K562 (cell line): ENCODE data around the gene KCTD19. TPM values are rescaled to one million over a fixed set of nuclear protein-coding genes. Genes with fewer than 3 reads are reported as not detected.

Experiments used
- ATAC-seq: fragments of 200-7000 bp; cut with Tn5 transposase; 3 replicates; pipeline ENCODE4 v1.9.1; 2020; ENCODE audit warnings: moderate library complexity
- BruUV-seq: library from RNA; stranded (reverse); fragments of 400-500 nt; replicated peaks from 2 replicates; lab custom pipeline; 2021; lab: Mats Ljungman, UMichigan
- CTCF ChIA-PET: fragments of 300-600 bp; formaldehyde crosslinking; extraction: SDS; loops from one replicate; lab custom pipeline; 2021; ENCODE audit warnings: low intra/inter-chr PET ratio; lab: Yijun Ruan, JAX
- POLR2A ChIA-PET: fragments of 300-600, 350-650 bp; sonication (Branson Sonifier 250); formaldehyde crosslinking; extraction: SDS; loops from one replicate; lab custom pipeline; 2021; ENCODE audit warnings: antibody characterized with exemption, inconsistent platforms; lab: Yijun Ruan, JAX
- DNase-seq, 4 experiments: peaks; one replicate each; pipeline versions ENCODE4 v3.0.0 to v3.0.0-alpha.2; 2011 to 2018; ENCODE audit warnings: low spot score in 3 of 4, mixed read lengths in 3 of 4; ENCODE audit errors: extremely low read depth in 1 of 4
- FAIRE-seq: peaks from 2 replicates; lab custom pipeline; 2011; peaks lifted over from hg19 to GRCh38; lab: Jason Lieb, UNC
- H2AFZ ChIP-seq: 2 replicates; pipeline ENCODE4 v1.6.0; 2011; ENCODE audit warnings: low read depth, low read length, control low read depth, inconsistent platforms
- H3K27ac ChIP-seq: fragments of 200-600 bp; 3 replicates; pipeline ENCODE4 v1.8.0; 2011; ENCODE audit warnings: low read depth, mild to moderate bottlenecking, control low read depth, inconsistent platforms, low read length, moderate library complexity, mixed read lengths; ENCODE audit errors: extremely low read depth
- H3K27me3 ChIP-seq, 2 experiments: fragments of 300-600 bp in 1 of 2; 2 replicates in 1 of 2; 3 replicates in 1 of 2; pipeline versions ENCODE4 v1.6.0 to v1.8.0; 2011; ENCODE audit warnings: inconsistent platforms in 2 of 2, low read length in 2 of 2, mild to moderate bottlenecking in 1 of 2, mixed read lengths in 1 of 2, moderate library complexity in 1 of 2; ENCODE audit not compliant: control insufficient read depth in 2 of 2, insufficient read depth in 2 of 2
- H3K36me3 ChIP-seq: fragments of 300-600 bp; 3 replicates; pipeline ENCODE4 v1.8.0; 2011; ENCODE audit warnings: mild to moderate bottlenecking, low read length, inconsistent platforms; ENCODE audit not compliant: control insufficient read depth, insufficient read depth
- H3K4me1 ChIP-seq, 2 experiments: fragments of 200-600 bp in 1 of 2; replicated peaks in 1 of 2; 2 replicates in 1 of 2; 3 replicates in 1 of 2; pipeline versions ENCODE4 v1.5.1 to v1.8.0; 2011; ENCODE audit warnings: inconsistent platforms in 2 of 2, low read length in 2 of 2, mild to moderate bottlenecking in 1 of 2, mixed read lengths in 1 of 2, moderate library complexity in 1 of 2; ENCODE audit not compliant: control insufficient read depth in 2 of 2, insufficient read depth in 2 of 2
- H3K4me2 ChIP-seq: 2 replicates; pipeline ENCODE4 v1.6.1; 2011; ENCODE audit warnings: low read length, control low read depth, inconsistent platforms, mixed read lengths; ENCODE audit not compliant: insufficient read depth
- H3K4me3 ChIP-seq: fragments of 200-600 bp; sonication (generic), shearing (Covaris generic); 2 replicates; pipeline ENCODE4 v1.5.1; 2016; ENCODE audit warnings: control low read depth, inconsistent platforms
- H3K79me2 ChIP-seq: fragments of 200-600 bp; 3 replicates; pipeline ENCODE4 v1.8.0; 2011; ENCODE audit warnings: low read length, inconsistent platforms; ENCODE audit not compliant: control insufficient read depth, insufficient read depth
- H3K9ac ChIP-seq, 2 experiments: 2 replicates each; pipeline versions ENCODE4 v1.6.0 to v1.6.1; 2011; ENCODE audit warnings: low read depth in 2 of 2, low read length in 2 of 2, control low read depth in 1 of 2, inconsistent platforms in 1 of 2, mild to moderate bottlenecking in 1 of 2, mixed read lengths in 1 of 2; ENCODE audit not compliant: insufficient read depth in 1 of 2
- H3K9me1 ChIP-seq: one replicate; pipeline ENCODE4 v1.6.0; 2011; ENCODE audit warnings: inconsistent platforms, mild to moderate bottlenecking, low read length, moderate library complexity; ENCODE audit not compliant: control insufficient read depth, insufficient read depth
- H3K9me3 ChIP-seq: replicated peaks from 2 replicates; pipeline ENCODE4 v1.5.1; 2011; ENCODE audit warnings: low read depth, low read length, inconsistent platforms; ENCODE audit not compliant: control insufficient read depth, insufficient read depth
- H4K20me1 ChIP-seq: replicated peaks from 2 replicates; pipeline ENCODE4 v1.6.1; 2011; ENCODE audit warnings: low read length, inconsistent platforms, mixed read lengths; ENCODE audit not compliant: control insufficient read depth, insufficient read depth
- CBX5 ChIP-seq: IDR thresholded peaks from 2 replicates; pipeline ENCODE4 v1.6.1; 2014; ENCODE audit warnings: low read depth, borderline replicate concordance
- E2F6 ChIP-seq, 2 experiments: IDR thresholded peaks; 2 replicates each; pipeline ENCODE4 v1.6.1; 2011; ENCODE audit warnings: borderline replicate concordance in 1 of 2, control low read depth in 1 of 2, low read depth in 1 of 2, low read length in 1 of 2, mild to moderate bottlenecking in 1 of 2, mixed read lengths in 1 of 2, moderate library complexity in 1 of 2; ENCODE audit not compliant: insufficient read depth in 1 of 2, insufficient read length in 1 of 2, poor library complexity in 1 of 2, severe bottlenecking in 1 of 2; ENCODE audit errors: extremely low read depth in 1 of 2
- ELF4 ChIP-seq: fragments of 450-650 bp; formaldehyde crosslinking; IDR thresholded peaks from 2 replicates; pipeline ENCODE4 v1.4.0; 2022; ENCODE audit warnings: missing genetic modification characterization
- ELK3 ChIP-seq: fragments of 450-650 bp; formaldehyde crosslinking; IDR thresholded peaks from 2 replicates; pipeline ENCODE4 v1.4.0; 2020; ENCODE audit warnings: mild to moderate bottlenecking
- ESRRB ChIP-seq: fragments of 250-450 bp; sonication (Bioruptor Pico); IDR thresholded peaks from 2 replicates; pipeline ENCODE4 v1.5.0; 2020; ENCODE audit warnings: mild to moderate bottlenecking, moderate library complexity, borderline replicate concordance
- FOXP1 ChIP-seq: sonication (generic); formaldehyde crosslinking; IDR thresholded peaks from 2 replicates; pipeline ENCODE4 v1.8.0; 2022; ENCODE audit warnings: mild to moderate bottlenecking, missing genetic modification reagents
- HDAC1 ChIP-seq, 2 experiments: fragments of 450-650 bp; IDR thresholded peaks; 2 replicates each; pipeline ENCODE4 v1.6.1; 2016 to 2017; ENCODE audit warnings: inconsistent platforms in 1 of 2, mild to moderate bottlenecking in 1 of 2, moderate library complexity in 1 of 2
- HDGF ChIP-seq: fragments of 450-650 bp; IDR thresholded peaks from 2 replicates; pipeline ENCODE4 v1.6.1; 2016
- MBD2 ChIP-seq: sonication (generic); IDR thresholded peaks from 2 replicates; pipeline ENCODE4 v1.6.1; 2016; ENCODE audit warnings: low read depth, borderline replicate concordance
- NEUROD1 ChIP-seq: fragments of 150-350 bp; IDR thresholded peaks from 2 replicates; pipeline ENCODE4 v1.6.1; 2014; ENCODE audit warnings: borderline replicate concordance, low read length, low read depth; ENCODE audit not compliant: partially characterized antibody
- NFE2 ChIP-seq: IDR thresholded peaks from 2 replicates; pipeline ENCODE4 v1.6.1; 2014; ENCODE audit warnings: antibody characterized with exemption, low read depth
- PKNOX1 ChIP-seq: fragments of 450-650 bp; IDR thresholded peaks from 2 replicates; pipeline ENCODE4 v1.6.1; 2016
- POLR2AphosphoS5 ChIP-seq: IDR thresholded peaks from 2 replicates; pipeline ENCODE4 v1.6.1; 2011; ENCODE audit warnings: mild to moderate bottlenecking, low read depth, low read length, moderate library complexity; ENCODE audit not compliant: control insufficient read depth, insufficient read depth
- SMARCA5 ChIP-seq: fragments of 450-650 bp; IDR thresholded peaks from 2 replicates; pipeline ENCODE4 v1.6.1; 2016
- XRCC3 ChIP-seq: fragments of 450-650 bp; IDR thresholded peaks from 2 replicates; pipeline ENCODE4 v1.6.1; 2017; ENCODE audit warnings: mild to moderate bottlenecking, moderate library complexity
- ZBTB17 ChIP-seq: fragments of 450-650 bp; formaldehyde crosslinking; IDR thresholded peaks from 2 replicates; pipeline ENCODE4 v1.4.0; 2020; ENCODE audit warnings: mild to moderate bottlenecking
- ZNF12 ChIP-seq: sonication (generic); formaldehyde crosslinking; IDR thresholded peaks from 2 replicates; pipeline ENCODE4 v1.4.0; 2020; ENCODE audit warnings: mild to moderate bottlenecking, missing genetic modification reagents
- ZNF41 ChIP-seq: fragments of 250-450 bp; sonication (Bioruptor Pico); conservative IDR thresholded peaks from 2 replicates; pipeline ENCODE4 v1.4.0; 2020; ENCODE audit warnings: mild to moderate bottlenecking
- ZSCAN32 ChIP-seq: fragments of 450-650 bp; formaldehyde crosslinking; IDR thresholded peaks from 2 replicates; pipeline ENCODE4 v1.4.0; 2020; ENCODE audit warnings: mild to moderate bottlenecking, moderate library complexity
- WGBS: fragments of 100-300 bp; shearing (Covaris generic); methylation state at CpG from one replicate; pipeline ENCODE4 v1.1.6; 2016; ENCODE audit warnings: low coverage, mixed read lengths; ENCODE audit not compliant: insufficient coverage; ENCODE audit errors: missing lambda C conversion rate; 5-methylcytosine and 5-hydroxymethylcytosine counted together
- in situ Hi-C: fragments of 300-500 bp; cut with MboI; formaldehyde crosslinking; loops from 4 replicates; pipeline ENCODE4 v1.15.0; 2018; ENCODE audit warnings: inconsistent platforms, mixed read lengths
- intact Hi-C: fragments of 100-400 bp; cut with micrococcal nuclease; formaldehyde crosslinking; loops from 2 replicates; pipeline ENCODE4 v1.14.2; 2022
- polyA plus RNA-seq, 8 experiments: library from polyadenylated mRNA; depleted of rRNA in 4 of 8; stranded (reverse) in 5 of 8; unstranded in 3 of 8; fragments of >200 nt; fragmentation: Nextera tagmentation in 2 of 8; fragmentation: Illumina TruSeq in 1 of 8; extraction: Ambion mirVana in 2 of 8; extraction: Trizol in 1 of 8; gene quantifications; 2 replicates each; pipeline versions ENCODE4 v1.2.1 to v1.2.3, GENCODE V29; 2011 to 2014; ENCODE audit warnings: inconsistent platforms in 1 of 8, missing spikeins in 1 of 8
- total RNA-seq, 7 experiments: library from RNA; depleted of rRNA in 6 of 7; stranded (reverse); fragments of >200 nt in 6 of 7; fragmentation: Illumina TruSeq in 2 of 7; extraction: Trizol in 2 of 7; gene quantifications; 2 replicates each; pipeline versions ENCODE4 v1.2.1 to v1.2.3, GENCODE V29; 2011 to 2021; ENCODE audit warnings: low replicate concordance in 1 of 7

The KCTD19 gene
- total and polyA plus RNA-seq, 9 of the 15 experiments (the other 6 are each of a cell fraction or from before 2014, with no cell fraction given): 0.03 to 0.91 (median 0.22) TPM; not detected in 2

GRCh38 chr16:67268136-67268579 lies 58.4 kb downstream of the KCTD19 start (continued):
- TF ChIP-seq NFE2: peak; percentile 64; the same call in 1 of the 2 replicates
- no peak for TF ChIP-seq ZBTB17 (CRISPR knock-in tag)
- TF ChIP-seq ZNF41 (CRISPR knock-in tag): no peak
- TF ChIP-seq SMARCA5: peak; percentile 73; the same call in 1 of the 2 replicates
- TF ChIP-seq HDAC1 (IDR thresholded peaks at IDR 0.05): peak in 1 of 2 experiments; percentile 83; a peak in 1 of 4 replicates
- peak; percentile 43; the same call in 1 of the 2 replicates for TF ChIP-seq POLR2AphosphoS5
- TF ChIP-seq XRCC3: no peak
- no peak for TF ChIP-seq ELK3 (CRISPR knock-in tag)
- TF ChIP-seq NEUROD1: peak; percentile 59

GRCh38 chr16:67265834-67266233 lies 60.7 kb downstream of the KCTD19 start:
- intact Hi-C loops (no loop called here), in situ Hi-C loops (no loop called here)
- Histone ChIP-seq H3K36me3 (no peaks in the 10 kb centered on the region), H2AFZ (no peak overlapping the region), H3K4me2 (no peak overlapping the region), H3K9me3 (no peaks in the 10 kb centered on the region), H3K4me1 (peaks cover 24 to 32% of the 10 kb centered on the region in 2 experiments), H3K4me3 (no peak overlapping the region), H3K27me3 (no peaks in the 10 kb centered on the region), H3K9ac (peak overlapping the region in 1 of 2 experiments; percentile 6; a peak in 1 of 4 replicates), H3K27ac (no peak overlapping the region), H3K79me2 (no peaks in the 10 kb centered on the region), H3K9me1 (no peaks in the 10 kb centered on the region), H4K20me1 (no peaks in the 10 kb centered on the region)
- ChIA-PET CTCF (no interaction called here), POLR2A (interaction anchor here (0.8 to 1.7 kb wide), 5 partner anchors 13 to 366 kb away, joined by 3 to 9 read pairs (median 4); partner anchors contain the start of gene PLEKHG4)
- no TSS peak for BruUV-seq
- DNase-seq: no peak
- FAIRE-seq: no peak
- TF ChIP-seq ZSCAN32 (CRISPR knock-in tag) (no peak), FOXP1 (CRISPR knock-in tag) (no peak), E2F6 (IDR thresholded peaks at IDR 0.05; ENCODE audit: borderline replicate concordance in 1 of 2, extremely low read depth in 1 of 2, insufficient read depth in 1 of 2, insufficient read length in 1 of 2, low read depth in 1 of 2, low read length in 1 of 2, poor library complexity in 1 of 2, severe bottlenecking in 1 of 2) (no peak), MBD2 (no peak), ESRRB (CRISPR knock-in tag) (no peak), HDGF (no peak), ELF4 (CRISPR knock-in tag) (no peak), CBX5 (no peak), PKNOX1 (no peak), ZNF12 (CRISPR knock-in tag) (no peak)
- ATAC-seq: no peak
- 68% methylated on average over 8 of the region's 8 CpGs for WGBS
